ENCODE results near the gene RNF144B.

Gene RNF144B

DNA sequence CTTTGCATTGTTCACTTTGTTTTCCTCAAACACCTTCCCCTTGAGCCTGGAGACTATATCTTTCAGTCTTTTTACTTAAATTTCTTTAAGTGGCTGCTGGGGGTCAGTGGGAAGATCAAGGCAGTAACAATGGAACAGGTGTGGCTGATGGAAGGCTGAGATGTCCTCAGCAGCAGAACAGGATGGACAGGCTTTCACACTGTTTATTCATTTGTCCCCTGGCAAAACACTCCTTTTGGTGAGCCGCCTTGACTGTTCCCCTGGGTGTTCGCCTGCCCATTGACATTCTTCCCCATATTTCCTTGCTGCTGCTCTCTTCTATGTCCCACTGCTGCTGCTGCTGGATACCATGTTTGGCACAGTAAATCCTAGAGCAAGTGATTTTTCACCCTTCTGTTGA is 38.1 kb downstream of the RNF144B start:
- no peak overlapping the region for H3K27ac ChIP-seq
- H3K4me1 ChIP-seq (ENCODE audit: low read depth, poor library complexity, severe bottlenecking): no peaks in the 10 kb centered on the region
- H4K20me1 ChIP-seq (ENCODE audit: insufficient read depth): no peaks in the 10 kb centered on the region
- no peak overlapping the region for H3K4me2 ChIP-seq
- no peaks in the 10 kb centered on the region for H3K36me3 ChIP-seq (ENCODE audit: insufficient read depth)
- no peak overlapping the region for H3K4me3 ChIP-seq (IDR thresholded peaks at IDR 0.05; ENCODE audit: insufficient read depth, low read depth, low read length)
- TF ChIP-seq, protein P1, sequence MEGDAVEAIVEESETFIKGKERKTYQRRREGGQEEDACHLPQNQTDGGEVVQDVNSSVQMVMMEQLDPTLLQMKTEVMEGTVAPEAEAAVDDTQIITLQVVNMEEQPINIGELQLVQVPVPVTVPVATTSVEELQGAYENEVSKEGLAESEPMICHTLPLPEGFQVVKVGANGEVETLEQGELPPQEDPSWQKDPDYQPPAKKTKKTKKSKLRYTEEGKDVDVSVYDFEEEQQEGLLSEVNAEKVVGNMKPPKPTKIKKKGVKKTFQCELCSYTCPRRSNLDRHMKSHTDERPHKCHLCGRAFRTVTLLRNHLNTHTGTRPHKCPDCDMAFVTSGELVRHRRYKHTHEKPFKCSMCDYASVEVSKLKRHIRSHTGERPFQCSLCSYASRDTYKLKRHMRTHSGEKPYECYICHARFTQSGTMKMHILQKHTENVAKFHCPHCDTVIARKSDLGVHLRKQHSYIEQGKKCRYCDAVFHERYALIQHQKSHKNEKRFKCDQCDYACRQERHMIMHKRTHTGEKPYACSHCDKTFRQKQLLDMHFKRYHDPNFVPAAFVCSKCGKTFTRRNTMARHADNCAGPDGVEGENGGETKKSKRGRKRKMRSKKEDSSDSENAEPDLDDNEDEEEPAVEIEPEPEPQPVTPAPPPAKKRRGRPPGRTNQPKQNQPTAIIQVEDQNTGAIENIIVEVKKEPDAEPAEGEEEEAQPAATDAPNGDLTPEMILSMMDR (conservative IDR thresholded peaks at IDR 0.05; ENCODE audit: low read depth, low read length): no peak
- H2AFZ ChIP-seq (ENCODE audit: low read depth): no peak overlapping the region
- no peaks in the 10 kb centered on the region for H3K27me3 ChIP-seq (ENCODE audit: insufficient read depth, low read depth)
- H3K79me2 ChIP-seq (ENCODE audit: insufficient read depth, low read depth): no peaks in the 10 kb centered on the region
- H3K9ac ChIP-seq: no peak overlapping the region

DNA sequence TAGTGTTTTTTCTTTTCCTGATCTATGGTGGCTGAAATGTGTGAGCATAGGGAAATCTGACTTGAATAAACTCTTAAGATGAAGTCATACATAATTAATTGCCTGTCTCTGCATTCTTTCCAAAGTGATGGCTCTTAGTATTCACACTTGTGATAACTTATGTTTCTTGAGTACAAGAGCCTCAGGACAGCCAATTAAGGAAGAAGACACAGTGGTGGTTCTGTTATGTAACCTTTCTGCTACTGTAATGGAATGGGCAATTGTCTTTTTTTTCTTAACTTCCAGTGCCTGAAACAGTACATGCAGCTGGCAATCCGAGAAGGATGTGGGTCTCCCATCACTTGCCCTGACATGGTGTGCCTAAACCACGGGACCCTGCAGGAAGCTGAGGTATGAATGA is 40.1 kb downstream of the RNF144B start:
- H4K20me1 ChIP-seq (ENCODE audit: insufficient read depth): no peaks in the 10 kb centered on the region
- H3K27me3 ChIP-seq (ENCODE audit: insufficient read depth, low read depth): no peaks in the 10 kb centered on the region
- H3K9ac ChIP-seq: no peak overlapping the region
- TF ChIP-seq, protein P1 (conservative IDR thresholded peaks at IDR 0.05; ENCODE audit: low read depth, low read length): no peak
- H3K79me2 ChIP-seq (ENCODE audit: insufficient read depth, low read depth): no peaks in the 10 kb centered on the region
- no peak overlapping the region for H2AFZ ChIP-seq (ENCODE audit: low read depth)
- H3K36me3 ChIP-seq (ENCODE audit: insufficient read depth): no peaks in the 10 kb centered on the region
- H3K27ac ChIP-seq: no peak overlapping the region
- H3K4me3 ChIP-seq (IDR thresholded peaks at IDR 0.05; ENCODE audit: insufficient read depth, low read depth, low read length): no peak overlapping the region
- no peak overlapping the region for H3K4me2 ChIP-seq
- no peaks in the 10 kb centered on the region for H3K4me1 ChIP-seq (ENCODE audit: low read depth, poor library complexity, severe bottlenecking)

DNA sequence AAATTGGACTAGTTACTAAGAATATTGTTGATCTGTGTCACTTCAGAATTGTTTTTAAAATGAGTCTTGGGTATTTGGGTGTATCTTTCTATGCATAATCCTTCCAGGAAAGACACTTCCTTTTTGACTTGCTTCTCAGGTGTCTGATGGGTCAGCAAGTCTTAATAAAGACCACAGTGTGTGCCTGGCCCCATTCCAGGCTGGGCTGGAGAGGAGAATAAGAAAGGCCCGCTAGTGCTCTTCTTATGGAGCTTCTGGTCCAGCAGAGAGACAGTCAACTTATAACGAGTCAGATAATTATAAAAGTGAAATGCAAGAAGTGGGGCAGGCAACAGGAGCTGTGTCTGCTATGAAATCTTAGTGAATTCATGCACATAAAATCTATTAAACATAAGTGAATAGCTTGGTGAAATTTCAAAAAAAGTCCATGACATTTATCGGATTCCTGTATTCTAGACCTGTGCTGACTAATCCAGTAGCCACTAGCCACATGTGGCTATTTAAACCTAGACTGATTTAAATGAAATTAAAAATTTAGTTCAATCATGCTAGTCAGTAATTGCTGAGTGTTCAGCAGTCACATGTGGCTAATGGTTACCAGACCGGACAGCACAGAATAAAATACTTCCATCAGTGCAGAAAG is 42.6 kb downstream of the RNF144B start:
- H3K9ac ChIP-seq: no peak overlapping the region
- H3K4me1 ChIP-seq (ENCODE audit: low read depth, poor library complexity, severe bottlenecking): no peaks in the 10 kb centered on the region
- H3K4me3 ChIP-seq (IDR thresholded peaks at IDR 0.05; ENCODE audit: insufficient read depth, low read depth, low read length): no peak overlapping the region
- H2AFZ ChIP-seq (ENCODE audit: low read depth): no peak overlapping the region
- no peaks in the 10 kb centered on the region for H4K20me1 ChIP-seq (ENCODE audit: insufficient read depth)
- no peak overlapping the region for H3K27ac ChIP-seq
- H3K27me3 ChIP-seq (ENCODE audit: insufficient read depth, low read depth): no peaks in the 10 kb centered on the region
- no peak overlapping the region for H3K4me2 ChIP-seq
- TF ChIP-seq, protein P1 (conservative IDR thresholded peaks at IDR 0.05; ENCODE audit: low read depth, low read length): no peak
- H3K36me3 ChIP-seq (ENCODE audit: insufficient read depth): no peaks in the 10 kb centered on the region
- no peaks in the 10 kb centered on the region for H3K79me2 ChIP-seq (ENCODE audit: insufficient read depth, low read depth)

DNA sequence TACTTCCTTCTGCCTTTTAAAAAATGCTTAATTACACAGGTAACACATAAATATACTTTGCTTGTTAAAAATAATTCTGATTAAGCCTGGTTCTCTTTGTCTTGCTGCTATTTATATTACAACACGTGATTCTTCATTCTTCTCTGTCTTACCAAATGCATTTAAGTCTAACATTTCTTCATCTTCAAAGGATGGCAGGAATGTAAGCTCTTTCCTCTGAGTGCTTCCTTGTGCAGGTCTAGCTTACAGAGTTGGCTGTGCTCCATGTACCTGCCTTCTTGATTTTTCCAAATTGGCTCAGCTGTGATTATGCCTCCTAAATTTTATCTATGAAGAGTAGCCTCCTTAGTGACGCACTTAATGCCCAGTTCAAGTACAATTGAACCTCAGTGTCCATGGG is 44.4 kb downstream of the RNF144B start:
- Histone ChIP-seq H4K20me1 (ENCODE audit: insufficient read depth) (no peaks in the 10 kb centered on the region), H2AFZ (ENCODE audit: low read depth) (no peak overlapping the region), H3K36me3 (ENCODE audit: insufficient read depth) (no peaks in the 10 kb centered on the region), H3K4me1 (ENCODE audit: low read depth, poor library complexity, severe bottlenecking) (no peaks in the 10 kb centered on the region), H3K4me3 (IDR thresholded peaks at IDR 0.05; ENCODE audit: insufficient read depth, low read depth, low read length) (no peak overlapping the region), H3K27me3 (ENCODE audit: insufficient read depth, low read depth) (no peaks in the 10 kb centered on the region), H3K9ac (no peak overlapping the region), H3K79me2 (ENCODE audit: insufficient read depth, low read depth) (no peaks in the 10 kb centered on the region), H3K27ac (no peak overlapping the region), H3K4me2 (no peak overlapping the region)
- TF ChIP-seq, protein P1 (conservative IDR thresholded peaks at IDR 0.05; ENCODE audit: low read depth, low read length): no peak
